Kidney (tissue), 14 donors: ENCODE results near the gene GHRH. TPM values are rescaled to one million over a fixed set of nuclear protein-coding genes. Genes with fewer than 3 reads are reported as not detected.

Source experiments
- DNase-seq, 5 donors: peaks; one replicate each; pipeline ENCODE4 v3.0.0-alpha.2; 2013 to 2020
- FAIRE-seq: peaks from 2 replicates; lab custom pipeline; 2012; peaks lifted over from hg19 to GRCh38; lab: Jason Lieb, UNC
- H3K27ac ChIP-seq, 2 donors: one replicate each; pipeline ENCODE4 v1.7.0; 2013; ENCODE audit warnings: low read depth in 2 of 2, low read length in 2 of 2, inconsistent platforms in 1 of 2
- H3K27me3 ChIP-seq: one replicate; pipeline ENCODE4 v1.7.1; 2013; ENCODE audit warnings: low read length, inconsistent platforms; ENCODE audit not compliant: control insufficient read depth, insufficient read depth
- H3K36me3 ChIP-seq, 3 donors: one replicate each; pipeline versions ENCODE4 v1.7.0 to v1.7.1; 2013; ENCODE audit warnings: low read length in 3 of 3, control low read depth in 1 of 3, inconsistent platforms in 1 of 3; ENCODE audit not compliant: insufficient read depth in 3 of 3, control insufficient read depth in 2 of 3
- H3K4me1 ChIP-seq, 3 donors: one replicate each; pipeline versions ENCODE4 v1.7.0 to v1.7.1; 2013; ENCODE audit warnings: low read length in 3 of 3, inconsistent platforms in 1 of 3, low read depth in 1 of 3; ENCODE audit not compliant: control insufficient read depth in 2 of 3, insufficient read depth in 2 of 3
- H3K4me3 ChIP-seq, 3 donors: one replicate each; pipeline versions ENCODE4 v1.7.0 to v1.8.1; 2013; ENCODE audit warnings: low read length in 3 of 3, control low read depth in 1 of 3, inconsistent platforms in 1 of 3
- H3K9ac ChIP-seq, 3 donors: one replicate each; pipeline versions ENCODE4 v1.7.0 to v1.7.1; 2013; ENCODE audit warnings: low read length in 3 of 3, control low read depth in 1 of 3, inconsistent platforms in 1 of 3
- H3K9me3 ChIP-seq, 3 donors: one replicate each; pipeline versions ENCODE4 v1.7.0 to v1.7.1; 2013; ENCODE audit warnings: low read length in 3 of 3, control low read depth in 1 of 3, inconsistent platforms in 1 of 3; ENCODE audit not compliant: control insufficient read depth in 2 of 3, insufficient read depth in 1 of 3
- CTCF ChIP-seq: IDR thresholded peaks from 3 replicates; pipeline ENCODE4 v1.5.1; 2012; ENCODE audit warnings: mild to moderate bottlenecking, moderate library complexity, borderline replicate concordance; ENCODE audit not compliant: insufficient read depth; ENCODE audit errors: extremely low read depth
- intact Hi-C: fragments of 100-400 bp; cut with DNase I; formaldehyde crosslinking; loops from one replicate; pipeline ENCODE4 v1.11.1; 2022
- polyA plus RNA-seq: library from polyadenylated mRNA; stranded (reverse); fragments of 350-450 nt; fragmentation: Illumina TruSeq; extraction: RNeasy Lipid Tissue Mini Kit (QIAGEN cat#74804); gene quantifications from one replicate; pipeline ENCODE4 v1.2.3, GENCODE V29; 2014; ENCODE audit warnings: low read depth, low replicate concordance; ENCODE audit not compliant: insufficient read depth
- total RNA-seq: library from RNA; stranded (reverse); fragmentation: NEBNext Ultra II Directional; extraction: Animal tissue kit (Norgen Biotek cat#: 25700); gene quantifications from one replicate; pipeline ENCODE4 v1.2.1, GENCODE V29; 2021
- donor health status: control.
- donor health status: control.
- donor health status: control.
- donor health status: control.
- donor health status: control.
- donor health status: DM: yes; HTN: yes; CAD: no.
- donor health status: Normal renal cell carcinoma (clear cell type).

Gene GHRH
- total and polyA plus RNA-seq, 2 donors from 2014 or later, result not detected

GRCh38 chr20:37219751-37220668 is 41.6 kb downstream of the GHRH start:
- Histone ChIP-seq H3K9ac (no peak overlapping the region), H3K36me3 (peaks cover 0 to 29% (median 15%) of the 10 kb centered on the region in 3 donors), H3K9me3 (no peaks in the 10 kb centered on the region), H3K27ac (no peak overlapping the region), H3K4me1 (no peaks in the 10 kb centered on the region), H3K4me3 (no peak overlapping the region), H3K27me3 (no peaks in the 10 kb centered on the region)
- FAIRE-seq, result no peak
- intact Hi-C loops, result no loop called here
- DNase-seq, result no peak
- TF ChIP-seq CTCF, result no peak

- no peaks in the 10 kb centered on the region for H3K9me3 ChIP-seq
- H3K36me3 ChIP-seq, result peaks cover 3 to 24% (median 5%) of the 10 kb centered on the region in 3 donors
- no peaks in the 10 kb centered on the region for H3K27me3 ChIP-seq
- H3K27ac ChIP-seq, result no peak overlapping the region
- no peak for TF ChIP-seq CTCF
- H3K4me1 ChIP-seq, result no peaks in the 10 kb centered on the region
- intact Hi-C loops, result no loop called here
- no peak overlapping the region for H3K9ac ChIP-seq
- no peak overlapping the region for H3K4me3 ChIP-seq
- DNase-seq (no peak), FAIRE-seq (no peak)
Observed at GRCh38 chr20:37218976-37219375, 42.6 kb downstream of the GHRH start.

- Histone ChIP-seq H3K9me3 (no peaks in the 10 kb centered on the region), H3K4me1 (no peaks in the 10 kb centered on the region), H3K27ac (no peak overlapping the region), H3K4me3 (no peak overlapping the region), H3K9ac (no peak overlapping the region), H3K36me3 (peaks cover 0 to 23% (median 3%) of the 10 kb centered on the region in 3 donors), H3K27me3 (no peaks in the 10 kb centered on the region)
- no peak for TF ChIP-seq CTCF
- DNase-seq, result no peak
- intact Hi-C loops, result no loop called here
- no peak for FAIRE-seq
Observed at GRCh38 chr20:37218441-37218840, 43.2 kb downstream of the GHRH start.
